Omental fat pad (tissue), 4 donors: ENCODE measurements around the gene DEGS2. TPM values are rescaled to one million over a fixed set of nuclear protein-coding genes. Genes with fewer than 3 reads are reported as not detected.

Source experiments
- ATAC-seq: fragments of 150-250 bp; one replicate; pipeline ENCODE4 v1.9.1; 2016; ENCODE audit warnings: mild to moderate bottlenecking, moderate library complexity; ENCODE audit not compliant: low FRiP score
- DNase-seq: peaks from one replicate; pipeline ENCODE4 v3.0.0-alpha.2; 2019; ENCODE audit warnings: low spot score
- total RNA-seq, 4 donors: library from RNA; depleted of rRNA; stranded (reverse); fragments of >200 nt; gene quantifications; one replicate each; pipeline ENCODE4 v1.1.0, GENCODE V29; 2016
- TF ChIP-seq, protein P1 (sequence below), 3 donors: fragments of 450-650 bp; IDR thresholded peaks; one replicate each; pipeline ENCODE4 v1.5.1; 2016 to 2017; ENCODE audit warnings: antibody characterized with exemption in 3 of 3, mild to moderate bottlenecking in 3 of 3, moderate library complexity in 2 of 3

DEGS2 gene
- total RNA-seq, 4 donors from 2014 or later = 0.19 to 0.79 (median 0.19) TPM; not detected in 1

DNA sequence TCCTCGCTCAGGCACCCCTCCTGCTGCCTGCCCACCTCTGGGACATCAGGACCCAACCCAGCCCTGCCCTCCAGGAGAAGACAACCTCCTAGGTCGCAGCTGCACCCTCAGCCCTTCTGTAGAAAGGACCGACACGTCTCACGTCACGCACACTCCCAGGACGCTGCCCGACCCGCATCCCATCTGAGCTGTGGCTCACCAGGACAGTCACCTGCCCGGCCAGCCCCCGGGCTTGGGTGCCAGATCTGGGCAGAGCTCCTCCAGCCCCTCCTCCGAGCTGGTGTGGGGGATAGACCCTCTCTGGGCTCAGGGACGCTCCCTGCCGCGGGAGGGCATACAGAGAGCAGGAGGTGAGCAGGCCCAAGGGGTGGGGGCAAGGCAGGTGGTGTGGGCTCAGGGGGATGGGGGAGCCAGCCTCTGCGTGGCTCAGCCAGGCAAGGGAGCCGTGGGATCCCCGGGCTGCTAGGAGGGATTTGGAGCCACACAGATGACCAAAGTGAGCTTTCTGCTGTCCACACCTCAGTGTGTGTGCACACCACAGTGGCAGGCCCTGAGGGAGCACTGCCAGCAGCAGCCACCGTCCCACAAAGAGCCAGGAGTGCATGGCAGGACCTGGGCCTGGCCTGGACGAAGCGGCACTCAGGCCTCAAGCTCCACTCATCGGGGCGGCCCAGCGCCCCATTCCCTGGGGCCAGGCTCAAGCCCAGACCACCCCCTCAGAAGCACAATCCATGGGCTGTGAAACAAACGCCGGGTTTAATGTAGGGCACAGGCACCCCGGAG lies 13.6 kb downstream of the DEGS2 start:
- no peak for ATAC-seq
- no peak for DNase-seq
- TF ChIP-seq, protein P1, sequence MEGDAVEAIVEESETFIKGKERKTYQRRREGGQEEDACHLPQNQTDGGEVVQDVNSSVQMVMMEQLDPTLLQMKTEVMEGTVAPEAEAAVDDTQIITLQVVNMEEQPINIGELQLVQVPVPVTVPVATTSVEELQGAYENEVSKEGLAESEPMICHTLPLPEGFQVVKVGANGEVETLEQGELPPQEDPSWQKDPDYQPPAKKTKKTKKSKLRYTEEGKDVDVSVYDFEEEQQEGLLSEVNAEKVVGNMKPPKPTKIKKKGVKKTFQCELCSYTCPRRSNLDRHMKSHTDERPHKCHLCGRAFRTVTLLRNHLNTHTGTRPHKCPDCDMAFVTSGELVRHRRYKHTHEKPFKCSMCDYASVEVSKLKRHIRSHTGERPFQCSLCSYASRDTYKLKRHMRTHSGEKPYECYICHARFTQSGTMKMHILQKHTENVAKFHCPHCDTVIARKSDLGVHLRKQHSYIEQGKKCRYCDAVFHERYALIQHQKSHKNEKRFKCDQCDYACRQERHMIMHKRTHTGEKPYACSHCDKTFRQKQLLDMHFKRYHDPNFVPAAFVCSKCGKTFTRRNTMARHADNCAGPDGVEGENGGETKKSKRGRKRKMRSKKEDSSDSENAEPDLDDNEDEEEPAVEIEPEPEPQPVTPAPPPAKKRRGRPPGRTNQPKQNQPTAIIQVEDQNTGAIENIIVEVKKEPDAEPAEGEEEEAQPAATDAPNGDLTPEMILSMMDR (IDR thresholded peaks at IDR 0.05) = no peak

DNA sequence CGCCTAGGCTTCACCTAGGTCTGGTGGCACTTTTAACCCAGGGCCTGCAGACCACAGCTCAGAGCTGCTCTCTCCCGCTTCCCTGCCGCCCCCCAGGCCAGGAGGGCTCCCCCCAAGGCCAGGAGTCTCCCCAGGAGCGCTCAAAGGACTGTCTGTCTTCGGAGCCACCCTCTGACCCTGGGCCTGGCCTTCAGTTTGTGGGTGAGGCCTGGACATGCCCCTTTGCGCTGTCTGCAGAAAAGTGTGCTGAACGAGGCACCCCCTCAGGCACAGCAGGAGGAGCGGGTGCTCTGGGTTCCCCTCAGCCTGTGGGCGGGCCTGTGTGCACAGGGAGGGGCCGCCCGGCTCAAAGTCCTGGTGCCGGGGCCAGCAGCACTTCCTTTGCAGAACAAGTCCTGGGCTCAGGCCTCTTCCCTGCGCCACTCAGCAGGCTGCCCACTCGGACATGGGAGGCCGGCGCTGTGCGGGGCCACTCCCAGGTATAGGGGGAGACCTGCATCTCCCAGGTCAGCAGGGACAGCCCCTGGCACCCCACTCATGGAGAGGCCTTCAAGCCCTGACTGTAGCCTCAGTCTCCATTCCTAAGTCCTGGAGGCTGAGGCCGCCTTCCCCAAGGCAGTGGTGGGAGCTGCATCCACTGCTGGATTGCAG lies 14.3 kb downstream of the DEGS2 start:
- no peak for DNase-seq
- no peak for ATAC-seq
- TF ChIP-seq, protein P1 (IDR thresholded peaks at IDR 0.05) = no peak

DNA sequence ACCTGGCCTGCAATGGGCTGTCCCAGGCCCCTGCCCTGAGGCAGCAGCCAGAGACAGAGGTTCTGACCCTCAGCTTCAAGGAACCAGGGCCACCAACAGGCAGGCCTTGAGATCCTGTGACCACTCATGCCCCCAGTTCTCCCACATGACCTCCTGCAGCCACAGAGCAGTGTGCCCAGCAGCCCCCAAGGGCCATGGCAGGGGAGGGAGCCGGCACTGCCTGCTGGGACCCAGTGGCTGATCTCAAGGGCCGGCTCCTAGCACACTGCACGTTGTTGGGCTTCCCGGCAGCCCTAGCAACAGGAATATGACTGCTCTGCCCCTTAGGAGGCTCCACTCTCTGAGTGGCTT lies 14.8 kb downstream of the DEGS2 start:
- DNase-seq (no peak), ATAC-seq (no peak)
- TF ChIP-seq, protein P1 (IDR thresholded peaks at IDR 0.05) = no peak

DNA sequence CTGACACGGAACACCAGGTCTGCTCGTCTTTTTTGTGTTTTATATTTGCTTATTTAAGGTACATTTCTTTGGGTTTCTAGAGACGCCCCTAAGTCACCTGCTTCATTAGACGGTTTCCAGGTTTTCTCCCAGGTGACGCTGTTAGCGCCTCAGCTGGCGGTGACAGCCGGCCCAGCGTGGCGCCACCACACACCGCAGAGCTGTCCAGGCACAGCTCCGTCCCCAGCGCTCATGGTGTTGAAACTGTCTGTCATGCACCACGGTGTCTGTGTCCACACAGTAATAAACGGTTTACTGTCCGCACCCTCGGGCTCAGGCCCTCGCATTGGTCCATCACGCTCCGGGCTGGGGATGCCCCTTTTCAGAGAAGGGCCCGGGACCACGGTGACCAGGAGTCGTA lies 15.5 kb downstream of the DEGS2 start:
- ATAC-seq (no peak), DNase-seq (no peak)
- TF ChIP-seq, protein P1 (IDR thresholded peaks at IDR 0.05) = no peak

DNA sequence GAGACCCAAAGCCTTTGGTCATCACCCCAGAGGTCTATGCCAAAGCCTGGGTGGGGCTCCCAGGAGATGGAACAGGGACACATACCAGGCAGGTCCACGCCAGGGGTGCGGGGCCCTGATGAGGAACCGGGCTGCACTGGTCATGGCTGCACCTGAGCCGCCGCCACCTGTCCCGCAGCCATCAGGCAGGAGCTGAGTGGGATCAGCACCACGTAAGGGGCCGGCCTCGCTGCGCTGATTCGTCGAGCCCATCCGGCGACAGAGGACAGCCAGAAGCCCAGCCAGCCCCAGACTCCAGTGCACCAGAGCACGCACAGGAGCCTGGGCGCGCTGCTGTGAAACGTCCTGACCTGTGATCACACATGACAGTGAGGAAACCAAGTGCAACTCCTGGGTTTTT lies 15.9 kb downstream of the DEGS2 start:
- no peak for ATAC-seq
- TF ChIP-seq, protein P1 (IDR thresholded peaks at IDR 0.05) = no peak

DNA sequence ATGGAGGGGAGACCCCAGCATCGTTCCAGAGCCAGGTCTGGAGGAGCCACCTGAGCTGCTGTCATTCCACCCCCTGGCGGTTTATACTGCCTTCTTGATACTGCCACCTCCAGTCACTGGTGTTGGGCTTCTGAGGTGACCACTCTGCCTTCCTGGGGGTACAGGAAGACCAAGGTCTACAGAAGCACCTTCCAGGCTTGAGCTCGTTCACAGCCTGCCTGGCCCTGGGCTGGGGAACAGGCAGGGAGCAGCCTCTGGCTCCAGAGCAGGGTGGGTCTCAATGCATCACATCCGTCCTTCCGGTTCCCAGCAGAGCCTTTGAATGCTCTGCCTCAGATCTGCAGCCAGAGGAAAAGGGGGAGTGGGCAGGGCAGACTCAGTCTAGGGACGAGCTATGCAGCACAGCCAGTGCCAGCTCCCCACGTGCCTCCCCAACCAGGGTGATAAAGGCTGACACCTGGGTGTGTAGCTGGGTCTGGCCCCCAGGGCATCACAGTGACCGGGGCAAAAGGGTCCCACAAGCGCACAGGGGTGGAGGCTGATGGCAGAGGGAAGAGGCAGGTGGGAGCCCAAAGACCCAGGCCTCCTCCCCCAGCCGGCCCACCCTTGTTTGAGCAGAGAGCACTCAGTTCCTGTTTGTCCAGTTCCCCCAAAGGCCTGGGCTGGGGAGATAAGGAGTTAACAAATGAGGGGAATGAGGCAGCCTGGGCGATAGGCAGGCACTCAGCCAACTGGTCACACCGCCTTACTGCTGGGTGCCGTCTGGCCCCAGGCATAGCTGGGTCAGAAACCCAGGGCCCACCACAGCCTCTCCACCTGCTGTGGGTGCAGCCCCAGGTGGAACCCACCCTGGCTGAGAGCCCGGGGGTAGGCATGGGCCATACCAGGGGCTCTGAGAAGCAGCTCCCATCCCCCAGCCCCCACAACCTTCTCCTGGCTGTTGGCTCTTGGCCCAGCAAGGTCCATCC lies 17.1 kb downstream of the DEGS2 start:
- no peak for ATAC-seq
- TF ChIP-seq, protein P1 (IDR thresholded peaks at IDR 0.05) = no peak
- no peak for DNase-seq

More for the DNA sequence above, 15.9 kb downstream of the DEGS2 start:
- no peak for DNase-seq
